B cell (primary cell): ENCODE measurements around the gene XIRP2.

Experiments
- CTCF ChIP-seq: fragments of 200-600 bp; IDR thresholded peaks from one replicate; pipeline ENCODE4 v1.8.0; 2022; ENCODE audit warnings: antibody characterized with exemption, mild to moderate bottlenecking
- EZH2 ChIP-seq: IDR thresholded peaks from 2 replicates; pipeline ENCODE4 v1.6.1; 2012; ENCODE audit warnings: borderline replicate concordance, low read depth, mild to moderate bottlenecking, moderate library complexity, low read length; ENCODE audit not compliant: insufficient read depth, poor library complexity, severe bottlenecking

GRCh38 chr2:167104691-167105090 is 216.4 kb downstream of the XIRP2 start:
- TF ChIP-seq CTCF (no peak), EZH2 (no peak)
